Activated CD4-positive, alpha-beta T cell treated with anti-CD3 and anti-CD28 coated beads for 24 hours (primary cell): ENCODE measurements around the gene LRTM2.

Experiments used
- DNase-seq, 2 donors: peaks; one replicate each; pipeline ENCODE4 v3.0.0-alpha.2; 2020; ENCODE audit warnings: low read depth in 2 of 2

LRTM2 gene

GRCh38 chr12:1820191-1820895, at the start of gene LRTM2:
Gene LRTM2 (plus strand): TSS chr12:1820565. CDS start chr12:1828149, 7,584 bp downstream.
- DNase-seq: no peak

DNA sequence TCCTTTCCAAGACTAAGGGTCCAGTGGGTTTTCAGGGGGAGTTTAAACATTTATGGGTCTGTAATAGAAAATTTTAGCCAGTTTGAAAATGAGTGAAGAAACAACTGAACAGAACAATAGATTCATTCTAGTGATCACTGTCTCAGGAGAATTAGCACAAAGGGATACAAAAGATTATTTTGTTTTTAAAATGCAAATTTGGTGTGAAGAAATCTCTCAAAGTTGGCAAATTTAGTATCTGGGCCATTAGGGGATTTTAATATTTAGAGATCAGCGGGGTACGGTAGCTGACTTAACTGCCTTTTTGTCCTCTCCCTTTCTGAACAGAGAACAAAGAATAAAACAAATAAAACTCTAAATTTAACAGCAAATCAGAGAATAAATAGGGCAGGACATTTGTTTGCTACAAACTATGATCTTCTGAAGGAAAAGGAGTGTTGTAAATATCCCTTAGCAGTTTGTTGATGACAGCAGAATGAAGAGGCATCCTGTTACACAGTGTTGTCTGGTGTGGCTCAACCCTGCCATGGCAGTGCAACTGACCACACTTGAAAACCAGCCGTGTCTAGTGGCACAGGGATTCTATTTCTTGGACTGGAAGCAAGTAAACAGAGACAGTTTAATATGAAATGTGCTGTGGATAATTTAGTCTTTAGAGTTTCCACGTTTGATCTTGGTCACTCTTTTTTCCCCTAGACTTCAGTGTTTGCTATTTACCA, 46.3 kb upstream of the LRTM2 start:
- DNase-seq: no peak

GRCh38 chr12:1776170-1776921, 44.0 kb upstream of the LRTM2 start:
- DNase-seq: no peak

- no peak for DNase-seq
These were observed 42.6 kb upstream of the LRTM2 start for GRCh38 chr12:1777798-1778197.

DNA sequence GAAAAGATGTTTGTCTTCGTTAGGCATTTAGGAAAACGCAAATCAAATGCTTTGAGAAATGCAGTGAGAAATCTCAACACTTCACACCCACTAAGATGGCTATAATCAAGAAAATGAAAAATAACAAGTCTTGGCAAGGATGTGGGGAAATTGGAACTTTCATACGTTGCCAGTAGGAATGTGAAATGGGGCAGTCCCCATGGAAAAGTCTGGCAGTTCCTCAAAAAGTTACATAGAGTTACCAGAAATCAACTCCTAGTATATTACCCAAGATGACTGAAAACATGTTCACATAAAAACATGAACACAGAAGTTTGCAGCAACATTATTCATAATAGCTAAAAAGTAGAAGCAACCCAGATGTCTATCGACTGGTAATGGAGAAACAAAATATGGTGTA, 41.5 kb upstream of the LRTM2 start:
- DNase-seq: no peak

DNA sequence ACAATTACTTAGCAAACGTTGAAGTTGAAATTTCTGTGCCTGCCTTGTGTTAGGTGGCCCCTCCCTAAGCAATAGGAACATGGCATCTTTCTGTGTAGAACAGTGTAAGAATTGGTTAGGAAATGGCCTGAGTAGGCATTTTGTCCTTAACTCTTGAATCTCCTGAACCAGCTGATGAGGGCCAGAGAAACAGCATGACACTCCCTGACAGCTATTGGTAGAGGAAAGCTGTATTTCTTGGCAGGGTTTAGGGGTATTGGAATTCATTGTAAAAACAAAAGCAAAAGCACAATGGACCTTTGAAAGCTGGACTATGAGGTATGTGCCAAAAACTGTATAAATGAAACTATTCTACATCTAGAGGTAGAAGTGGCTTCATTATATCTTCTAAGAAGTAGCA, 40.6 kb upstream of the LRTM2 start:
- no peak for DNase-seq

DNA sequence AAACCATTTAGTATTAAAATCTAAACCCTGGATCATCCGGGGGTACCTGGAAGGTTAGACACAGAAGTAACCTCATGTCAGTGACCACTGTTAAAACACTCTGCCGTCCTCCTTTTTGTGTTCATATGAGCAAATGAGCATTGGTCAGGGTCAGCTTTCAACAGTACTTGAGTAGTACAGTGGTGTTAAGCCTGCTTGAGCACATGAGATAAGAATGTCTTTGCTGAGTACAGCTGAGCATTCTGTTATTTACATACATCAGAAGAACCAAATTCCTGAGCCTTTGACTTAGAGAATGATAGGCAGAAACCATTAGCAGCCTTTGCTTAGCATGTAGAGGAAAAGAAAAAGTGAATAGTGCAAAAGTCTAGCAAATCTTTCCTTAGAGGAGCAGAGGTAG, 38.6 kb upstream of the LRTM2 start:
- no peak for DNase-seq

DNA sequence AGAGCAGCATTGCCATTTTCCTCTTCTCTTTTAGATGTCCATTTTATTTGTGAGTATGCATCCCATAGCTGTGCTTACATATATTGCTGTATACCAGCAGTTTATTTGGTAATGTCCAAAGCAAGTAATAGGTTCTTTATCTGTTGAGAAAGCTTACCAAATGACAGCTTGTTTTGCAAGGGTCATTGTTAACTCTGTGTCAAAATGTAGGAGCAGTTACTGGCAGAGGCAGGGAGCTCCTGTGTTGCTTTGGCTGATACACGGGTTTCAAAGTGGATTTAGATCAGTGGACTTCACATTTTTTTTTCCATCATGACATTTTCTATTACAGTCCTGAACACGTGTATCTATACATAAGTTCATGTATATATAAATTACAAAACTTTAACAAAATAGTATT, 38.1 kb upstream of the LRTM2 start:
- DNase-seq: no peak

DNA sequence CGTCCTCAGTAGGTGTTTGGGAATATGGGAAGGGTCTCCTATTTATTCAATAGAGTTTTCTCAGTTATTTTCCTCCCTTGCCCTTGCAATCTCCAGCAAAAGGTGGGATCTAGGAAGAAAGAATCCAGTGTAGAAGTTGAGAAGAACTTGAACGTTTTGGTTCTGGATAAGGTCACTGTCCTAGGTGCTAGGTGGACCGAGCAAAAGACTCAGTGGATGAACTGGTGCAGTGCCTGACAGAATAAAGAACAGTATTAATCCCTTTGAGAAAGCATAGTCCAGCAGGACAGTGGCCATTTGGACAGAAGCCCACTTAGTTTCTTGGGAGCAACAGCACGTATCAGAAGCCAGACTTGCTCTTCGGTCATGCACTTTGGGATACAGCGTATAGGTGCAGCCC, 32.7 kb upstream of the LRTM2 start:
- no peak for DNase-seq

- DNase-seq: no peak
These were observed 29.9 kb upstream of the LRTM2 start for GRCh38 chr12:1790444-1790843.

DNA sequence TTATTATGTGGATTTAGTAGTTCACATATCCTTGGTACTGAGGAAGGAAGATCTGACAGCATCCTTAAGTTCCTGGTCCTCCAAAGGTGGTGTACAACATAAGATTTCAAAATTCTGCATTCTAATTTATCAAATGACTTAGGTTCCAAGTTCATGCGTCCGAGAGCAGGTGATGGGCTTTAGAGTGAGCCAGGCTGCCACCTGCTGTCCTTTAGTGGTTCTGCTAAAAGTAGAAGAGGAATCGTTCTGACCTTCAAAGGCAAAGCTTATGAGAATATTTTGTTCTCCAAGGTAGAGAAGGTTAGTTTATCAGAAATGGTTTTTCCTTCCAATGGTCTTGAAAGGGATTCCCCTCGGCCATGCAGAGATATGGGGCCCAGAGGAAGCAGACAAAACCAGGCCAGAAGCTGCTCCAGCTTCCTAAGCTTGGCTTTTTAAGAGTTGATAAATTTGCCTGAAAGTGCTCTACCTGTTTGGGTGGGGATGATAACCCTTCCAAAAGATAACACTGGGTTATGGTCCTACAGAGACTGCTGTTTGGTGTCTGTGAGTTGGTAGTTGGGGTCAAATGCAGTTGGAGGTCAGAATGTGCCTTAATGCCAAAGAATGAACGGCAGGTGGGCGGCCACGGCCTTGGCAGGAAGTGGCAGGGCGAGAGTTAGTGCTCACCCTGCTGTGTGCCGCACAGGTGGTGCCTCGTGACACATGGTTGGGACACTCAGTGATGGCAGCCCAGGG, 29.1 kb upstream of the LRTM2 start:
- peak; percentile 46 for DNase-seq

GRCh38 chr12:1792406-1792805, 28.0 kb upstream of the LRTM2 start:
- DNase-seq: no peak

DNA sequence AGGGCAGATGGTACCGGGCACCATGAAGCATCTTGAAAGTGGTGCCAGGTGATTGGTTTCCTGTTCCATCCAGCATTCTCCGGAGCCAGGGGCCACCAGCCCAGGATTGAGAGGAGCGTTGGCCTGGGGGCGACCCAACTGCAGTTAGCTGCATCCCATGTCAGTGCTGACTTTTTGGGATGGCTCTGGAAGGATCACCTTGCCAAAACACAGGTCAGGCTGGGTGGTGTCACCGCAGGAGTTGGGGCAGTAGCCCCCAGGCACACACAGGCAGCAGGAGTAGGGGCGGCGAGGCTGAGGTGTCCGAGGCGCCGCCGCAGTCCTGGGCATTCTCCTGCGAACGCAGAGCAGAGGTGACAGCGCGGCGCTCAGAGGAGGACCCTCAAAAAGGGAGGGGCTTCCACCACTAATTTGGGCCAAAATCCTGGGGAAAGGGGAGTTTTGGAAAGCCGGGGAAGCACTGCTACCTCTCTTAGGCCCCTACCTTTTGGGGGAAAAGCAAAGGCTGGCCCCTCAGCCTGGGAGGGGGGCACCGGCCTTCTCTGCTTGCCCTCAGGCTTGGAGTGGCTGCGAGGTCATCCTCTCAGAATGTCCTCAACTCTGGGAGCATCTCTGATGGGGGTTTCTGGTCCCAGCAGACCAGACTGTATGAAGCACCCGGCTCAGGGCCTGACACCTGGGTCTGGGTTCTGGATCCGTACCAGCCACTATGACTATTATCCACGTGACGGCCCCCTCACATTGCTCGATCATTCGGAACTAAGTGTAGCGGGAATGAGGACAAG, 26.7 kb upstream of the LRTM2 start:
- DNase-seq: no peak

DNA sequence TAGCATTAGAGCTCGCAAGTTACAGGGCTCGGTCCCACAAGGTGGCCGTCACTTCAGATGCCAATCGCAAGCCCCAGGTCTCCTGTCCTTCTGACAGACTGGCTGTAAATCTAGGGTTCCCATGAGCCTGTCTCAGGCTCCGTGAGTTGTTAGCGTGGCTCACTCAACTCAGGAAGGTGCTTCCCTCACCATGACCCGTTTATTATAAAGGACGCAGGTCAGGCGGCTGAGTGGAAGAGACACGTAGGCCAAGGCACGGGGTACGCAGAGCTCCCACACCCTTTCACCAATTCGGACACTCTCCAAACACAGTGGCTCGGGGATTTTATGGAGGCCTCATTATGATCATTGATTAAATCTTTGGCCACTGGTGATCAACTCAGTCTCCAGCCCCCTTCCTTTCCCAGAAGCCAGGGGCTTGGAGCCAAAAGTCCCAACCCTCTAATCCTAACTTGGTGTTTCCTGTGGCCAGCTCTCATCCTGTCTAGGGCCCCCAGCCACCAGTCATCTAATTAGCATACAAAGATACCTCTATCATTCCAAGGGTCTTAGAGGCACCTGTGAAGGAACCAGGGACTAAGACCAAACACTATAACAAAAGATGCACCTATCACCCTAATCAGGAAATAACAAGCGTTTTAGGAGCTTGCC, 25.8 kb upstream of the LRTM2 start:
- DNase-seq: no peak

DNA sequence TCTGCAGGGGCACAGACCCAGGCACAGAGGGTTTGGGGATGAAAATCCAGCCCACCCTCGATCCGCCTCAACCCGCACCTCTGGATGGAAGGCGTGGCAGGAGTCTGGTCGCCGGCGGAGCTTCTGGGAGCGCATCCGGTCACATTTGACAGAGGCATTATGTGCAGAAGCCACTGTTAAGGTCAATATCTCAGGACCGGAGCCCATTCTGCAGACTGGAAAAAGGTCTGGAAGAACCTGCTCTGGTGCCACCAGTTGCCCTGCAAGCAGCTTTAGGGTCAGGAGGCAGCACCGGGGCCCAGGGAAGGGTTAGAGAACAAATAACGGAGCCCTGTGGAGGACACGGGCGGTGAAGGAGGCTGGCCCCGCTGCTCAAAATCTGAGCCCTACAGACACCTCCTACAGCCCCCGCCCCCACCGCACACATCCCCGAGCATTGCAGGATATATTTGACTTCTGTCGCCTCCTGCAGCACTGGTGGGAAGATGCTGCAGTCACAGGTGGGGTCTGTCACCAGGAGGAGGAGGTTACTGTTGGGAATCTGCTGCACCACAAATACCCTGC, 25.1 kb upstream of the LRTM2 start:
- no peak for DNase-seq

GRCh38 chr12:1795785-1796514, 24.4 kb upstream of the LRTM2 start:
- peak; percentile 91 to 94 for DNase-seq

- peak in 1 of 2 donors; percentile 35 for DNase-seq
These were observed 23.8 kb upstream of the LRTM2 start for GRCh38 chr12:1796515-1797010.

- peak in 1 of 2 donors; percentile 38 for DNase-seq
These were observed 23.1 kb upstream of the LRTM2 start for GRCh38 chr12:1797011-1797901.
